HG02759 (cell line): Measurements from ENCODE around the gene PRM3.

Source experiments
- ATAC-seq: cut with Tn5 transposase; IDR thresholded peaks from one replicate; pipeline ENCODE4 v1.9.1; 2021; ENCODE audit warnings: mild to moderate bottlenecking, moderate library complexity; ENCODE audit not compliant: unreplicated experiment

Gene PRM3

GRCh38 chr16:11248133-11248532 is 25.3 kb downstream of the PRM3 start:
- no peak for ATAC-seq

- ATAC-seq, result no peak
Measured at GRCh38 chr16:11245988-11246387, 27.4 kb downstream of the PRM3 start.

GRCh38 chr16:11245222-11245737 is 28.1 kb downstream of the PRM3 start:
- no peak for ATAC-seq

DNA sequence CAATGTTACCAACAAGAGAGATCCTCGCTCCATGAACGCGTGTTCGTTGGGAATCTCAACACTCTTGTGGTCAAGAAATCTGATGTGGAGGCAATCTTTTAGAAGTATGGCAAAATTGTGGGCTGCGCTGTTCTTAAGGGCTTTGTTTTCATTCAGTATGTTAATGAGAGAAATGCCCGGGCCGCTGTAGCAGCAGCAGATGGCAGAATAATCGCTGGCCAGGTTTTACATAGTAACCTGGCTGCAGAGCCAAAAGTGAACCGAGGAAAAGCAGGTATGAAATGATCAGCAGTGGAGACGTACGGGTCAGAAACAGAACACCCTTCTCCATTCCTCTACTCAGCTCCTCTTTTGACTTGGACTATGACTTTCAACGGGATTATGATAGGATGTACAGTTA is 30.8 kb downstream of the PRM3 start:
- no peak for ATAC-seq

DNA sequence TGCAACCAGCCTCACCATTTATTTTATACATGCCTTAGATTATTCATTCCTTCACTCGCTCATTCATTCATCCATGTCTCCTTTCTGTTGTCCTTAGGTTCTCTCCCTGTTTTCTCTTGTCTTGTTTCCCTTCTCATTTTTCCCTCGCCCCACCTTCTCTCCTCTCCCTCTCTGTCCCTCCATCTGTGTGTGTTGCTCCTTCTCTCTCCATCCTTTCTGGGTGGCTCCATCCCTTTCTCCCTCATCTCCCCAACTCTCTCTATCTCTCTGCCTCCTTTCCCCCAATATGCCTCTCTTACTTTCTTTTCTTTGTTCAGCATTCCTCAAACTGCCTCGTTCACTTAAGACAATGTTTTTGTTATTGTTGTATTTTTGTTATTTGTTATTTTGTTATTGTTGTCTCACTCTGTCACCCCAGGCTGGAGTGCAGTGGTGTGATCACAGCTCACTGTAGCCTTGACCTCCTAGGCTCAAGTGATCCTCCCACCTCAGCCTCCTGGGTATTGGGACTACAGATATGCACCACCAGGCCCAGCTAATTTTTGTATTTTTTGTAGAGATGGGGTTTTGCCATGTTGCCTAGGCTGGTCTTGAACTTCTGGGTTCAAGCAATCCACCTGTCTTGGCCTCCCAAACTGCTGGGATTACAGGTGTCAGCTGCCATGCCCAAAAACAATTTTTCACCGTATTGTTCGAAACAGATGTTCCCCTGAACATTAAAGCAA is 31.8 kb downstream of the PRM3 start:
- no peak for ATAC-seq

DNA sequence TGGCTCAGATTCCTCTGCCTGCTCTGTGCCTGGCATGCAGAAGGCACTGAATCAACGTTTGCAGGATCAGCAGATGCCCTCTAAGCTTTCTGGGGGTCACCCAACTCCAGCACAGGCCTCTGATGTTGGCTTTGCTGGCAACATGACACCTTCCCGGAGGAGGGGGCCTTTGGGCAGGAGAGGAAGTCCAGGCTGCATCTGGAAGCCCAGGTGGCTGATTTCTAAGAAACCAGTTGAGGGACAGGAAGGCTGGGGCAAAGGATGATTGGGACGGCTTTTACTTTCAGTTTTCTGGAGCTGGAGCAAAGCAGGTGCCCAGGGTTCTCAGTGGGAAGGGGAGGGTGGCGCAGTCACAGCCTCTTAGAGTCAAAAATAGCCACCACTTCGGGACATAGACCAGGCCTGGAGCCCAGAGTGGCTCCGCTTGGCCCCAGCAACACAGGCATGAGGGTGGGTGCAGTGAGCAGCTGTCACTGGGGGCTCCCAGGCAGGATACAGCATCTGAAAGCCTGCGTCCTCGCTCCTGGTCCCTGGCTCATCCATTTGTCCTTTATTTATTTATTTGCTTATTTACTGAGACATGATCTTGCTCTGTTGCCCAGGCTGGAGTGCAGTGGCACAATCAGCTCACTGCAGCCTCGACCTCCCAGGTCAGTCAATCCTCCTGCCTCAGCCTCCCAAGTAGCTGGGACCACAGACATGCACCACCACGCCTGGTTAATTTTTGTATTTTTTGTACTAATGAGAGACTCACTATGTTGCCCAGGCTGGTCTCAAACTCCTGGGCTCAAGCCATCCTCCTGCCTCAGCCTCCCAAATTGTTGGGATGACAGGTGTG is 32.6 kb downstream of the PRM3 start:
- no peak for ATAC-seq

DNA sequence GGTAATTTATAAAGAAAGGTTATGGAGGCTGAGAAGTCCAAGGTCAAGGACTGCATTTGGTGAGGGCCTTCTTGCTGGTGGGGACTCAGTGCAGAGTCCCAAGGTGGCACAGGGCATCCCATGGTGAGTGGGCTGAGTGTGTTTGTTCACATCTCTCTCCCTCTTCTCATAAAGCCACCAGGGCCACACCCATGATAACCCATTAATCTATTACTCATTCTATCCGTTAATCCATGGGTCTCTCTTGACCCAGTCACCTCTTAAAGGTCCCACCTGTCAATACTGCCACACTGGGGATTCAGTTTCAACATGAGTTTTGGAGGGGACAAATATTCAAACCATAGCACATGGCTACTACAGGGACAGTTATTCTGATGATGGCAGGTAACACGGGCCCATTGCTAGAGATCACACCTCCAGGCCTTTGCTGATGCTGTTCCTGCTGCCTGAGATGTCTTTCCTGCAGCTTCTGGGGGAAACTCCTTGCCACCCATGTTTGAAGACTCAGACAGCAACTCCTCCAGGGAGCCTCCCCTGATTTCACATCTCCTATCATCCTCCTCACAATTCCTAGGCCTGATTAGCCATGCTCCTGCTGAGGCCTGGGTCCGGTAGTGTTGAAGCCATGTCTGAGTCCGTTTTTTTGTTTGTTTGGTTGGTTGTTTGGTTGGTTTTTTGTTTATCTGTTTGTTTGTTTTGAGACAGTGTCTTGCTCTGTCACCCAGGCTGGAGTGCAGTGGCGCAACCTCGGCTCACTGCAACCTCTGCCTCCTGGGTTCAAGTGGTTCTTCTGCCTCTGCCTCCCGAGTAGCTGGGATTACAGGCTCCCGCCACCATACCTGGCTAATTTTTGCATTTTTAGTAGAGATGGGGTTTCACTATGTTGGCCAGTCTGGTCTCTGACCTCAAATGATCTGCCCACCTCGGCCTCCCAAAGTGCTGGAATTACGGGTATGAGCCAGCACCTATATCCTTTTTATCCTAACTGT is 33.5 kb downstream of the PRM3 start:
- no peak for ATAC-seq

- ATAC-seq, result no peak
Measured at GRCh38 chr16:11238272-11239202, 34.9 kb downstream of the PRM3 start.

GRCh38 chr16:11236461-11237254 is 36.8 kb downstream of the PRM3 start:
- no peak for ATAC-seq

GRCh38 chr16:11235703-11235991 is 37.8 kb downstream of the PRM3 start:
- ATAC-seq, result no peak

DNA sequence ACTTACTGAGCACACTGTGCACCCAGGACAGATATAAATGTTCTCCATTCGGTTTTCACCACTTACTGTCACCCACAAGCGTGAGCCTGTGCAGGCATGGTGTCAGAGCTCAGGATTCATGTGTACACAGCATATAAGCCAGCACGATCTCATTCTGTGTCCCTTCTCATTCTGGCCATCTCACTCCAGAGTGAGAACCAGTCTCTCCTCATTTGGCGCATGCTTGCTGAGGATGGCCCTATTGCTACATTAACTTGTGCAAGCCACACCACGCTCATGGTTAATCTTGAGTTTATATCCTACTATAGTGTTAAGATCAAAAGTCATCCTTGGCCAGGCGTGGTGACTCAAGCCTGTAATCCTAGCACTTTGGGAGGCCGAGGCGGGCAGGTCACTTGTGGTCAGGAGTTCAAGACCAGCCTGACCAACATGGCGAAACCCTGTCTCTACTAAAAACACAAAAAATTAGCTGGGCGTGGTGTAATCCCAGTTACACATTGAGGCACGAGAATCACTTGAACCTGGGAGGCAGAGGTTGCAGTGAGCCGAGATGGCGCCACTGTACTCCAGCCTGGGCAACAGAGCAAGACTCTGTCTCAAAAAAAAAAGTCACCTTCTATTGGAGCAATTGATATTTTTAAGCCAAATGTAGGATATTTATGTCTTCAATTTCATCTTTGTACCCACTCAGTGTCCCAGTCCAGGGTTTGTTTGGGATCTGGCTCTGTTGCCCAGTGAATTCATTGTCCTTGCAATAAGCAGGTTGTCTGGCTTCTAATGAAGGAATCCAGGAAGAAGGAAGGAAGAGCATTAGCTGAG is 38.3 kb downstream of the PRM3 start:
- no peak for ATAC-seq

- ATAC-seq, result no peak
Measured at GRCh38 chr16:11233727-11234376, 39.6 kb downstream of the PRM3 start.

DNA sequence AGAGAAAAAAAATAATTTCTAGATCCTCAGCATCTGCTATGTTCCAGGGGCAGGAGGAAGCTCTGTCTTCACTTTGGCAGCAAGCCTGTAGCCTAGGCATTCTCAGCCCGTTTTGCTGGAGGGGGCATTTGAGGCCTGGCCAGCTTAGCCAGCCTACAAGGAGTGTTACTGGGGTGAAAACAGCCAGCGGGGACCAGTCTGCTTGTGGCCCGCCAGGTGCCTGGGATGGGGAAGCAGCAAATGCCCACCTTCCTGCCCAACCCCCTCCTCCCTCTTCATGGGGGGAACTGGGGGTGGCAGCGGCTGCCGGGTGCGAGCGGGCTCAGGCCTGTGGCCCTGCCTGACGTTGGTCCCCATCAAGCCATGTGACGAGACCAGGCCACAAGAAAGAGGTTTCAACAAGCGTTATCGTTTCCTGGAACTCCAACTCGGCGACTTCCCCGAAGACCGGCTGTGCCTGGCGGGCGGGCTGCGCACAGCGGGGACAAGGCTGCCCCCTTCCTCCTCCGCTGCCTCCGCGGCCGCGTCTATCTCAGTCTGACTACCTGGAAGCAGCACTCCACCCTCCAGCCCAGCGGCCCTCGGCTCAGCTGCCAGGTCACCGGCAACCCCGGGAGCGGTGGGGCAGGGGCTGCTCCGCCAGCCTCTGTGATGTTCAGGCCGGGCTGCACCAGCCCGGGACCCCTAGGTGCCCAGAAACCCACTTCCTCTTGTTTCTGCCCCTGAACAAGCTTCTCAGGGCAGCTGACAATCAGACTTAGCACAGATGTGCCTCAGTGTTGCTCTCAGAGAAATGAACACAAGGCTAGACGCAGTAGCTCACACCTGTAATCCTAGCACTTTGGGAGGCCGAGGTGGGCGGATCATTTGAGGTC is 40.3 kb downstream of the PRM3 start:
- peak; percentile 76 for ATAC-seq

- ATAC-seq, result no peak
Measured at GRCh38 chr16:11232302-11232851, 41.1 kb downstream of the PRM3 start.

DNA sequence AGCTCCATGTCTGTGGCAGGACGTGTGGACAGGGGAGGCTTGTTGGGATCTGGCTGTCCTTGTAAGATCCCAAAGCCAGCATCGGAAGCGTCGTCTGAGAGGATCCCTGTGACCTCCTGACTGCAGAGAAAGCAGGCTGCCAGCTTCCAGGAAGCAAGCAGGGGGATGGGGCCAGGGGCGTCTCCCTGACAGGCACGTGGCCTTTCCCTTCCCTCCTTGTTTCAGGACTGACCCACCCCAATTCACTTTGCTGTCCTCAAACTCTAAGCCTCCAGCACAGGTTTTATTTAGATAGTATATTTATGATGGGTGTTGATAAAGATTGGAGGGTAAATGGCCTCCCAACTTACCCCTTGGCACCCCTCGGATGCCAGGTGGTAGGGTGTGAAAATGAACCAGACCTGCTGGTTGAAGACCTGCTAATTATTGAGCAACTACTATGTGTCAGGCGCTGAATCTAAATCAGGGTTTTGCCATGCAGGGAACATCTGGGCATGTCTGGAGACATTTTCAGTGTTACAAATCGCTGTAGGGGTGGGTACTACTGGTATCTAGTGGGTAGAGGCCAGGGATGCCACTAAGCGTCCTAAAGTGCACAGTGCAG is 42.0 kb downstream of the PRM3 start:
- ATAC-seq, result no peak

DNA sequence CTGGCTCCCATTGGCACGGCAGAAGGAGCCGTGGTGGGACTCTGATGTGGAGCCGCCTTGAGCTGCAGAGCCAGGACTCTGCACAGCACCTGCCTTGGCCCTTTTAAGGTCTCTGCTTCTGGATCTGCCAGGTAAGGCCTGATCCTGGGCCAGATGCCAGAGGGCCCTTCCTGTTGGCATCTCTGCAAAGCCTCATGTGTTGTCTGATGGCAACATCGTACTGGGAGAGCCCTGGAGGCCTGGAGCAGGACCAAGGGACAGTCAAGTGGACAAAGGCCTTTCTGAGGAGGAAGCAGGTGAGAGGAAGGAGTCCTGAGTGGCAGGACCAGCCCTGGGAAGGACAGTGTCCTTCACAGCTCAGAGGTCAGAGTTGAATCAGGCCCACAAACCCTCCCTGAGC is 43.5 kb downstream of the PRM3 start:
- no peak for ATAC-seq
